GM19239 (cell line): ENCODE results near the gene ZNF765.
A peak's percentile ranks its signal among the peaks of the same experiment; 100 is the strongest.
"Not testable (repeated sequence)": the region's sequence is repeated elsewhere in the genome, so short reads cannot be mapped to it uniquely, and the experiment has no call there.

Experiments used
- DNase-seq: peaks from one replicate; pipeline ENCODE4 v3.0.0; 2011; ENCODE audit warnings: low spot score; ENCODE audit not compliant: insufficient read length
- FAIRE-seq: peaks from 2 replicates; lab custom pipeline; 2011; peaks lifted over from hg19 to GRCh38; lab: Jason Lieb, UNC

Gene ZNF765

GRCh38 chr19:53420520-53421315 is 25.8 kb downstream of the ZNF765 start:
- FAIRE-seq, DNase-seq: not testable (repeated sequence)

DNA sequence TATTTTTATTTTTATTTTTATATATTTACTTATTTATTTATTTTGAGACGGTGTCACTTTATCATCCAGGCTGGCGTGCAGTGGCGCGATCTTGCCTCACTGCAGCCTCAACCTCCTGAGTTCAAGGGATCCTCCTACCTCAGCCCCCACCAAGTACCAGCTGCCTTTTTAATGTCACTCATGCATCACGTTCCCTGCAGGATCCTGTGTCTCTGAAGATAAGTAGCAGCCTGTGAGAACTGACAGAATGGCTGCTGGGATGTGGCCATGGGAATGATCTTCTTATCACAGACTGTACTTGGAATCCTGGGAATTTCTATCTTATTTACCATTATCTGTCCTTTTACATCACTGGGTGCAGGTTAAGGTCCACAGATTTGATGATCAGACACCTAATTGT is 27.6 kb downstream of the ZNF765 start:
- no peak for DNase-seq
- no peak for FAIRE-seq

GRCh38 chr19:53423074-53423473 is 28.1 kb downstream of the ZNF765 start:
- not testable (repeated sequence) for FAIRE-seq, DNase-seq

- not testable (repeated sequence) for DNase-seq, FAIRE-seq
These were observed 28.7 kb downstream of the ZNF765 start for GRCh38 chr19:53423680-53424079.

DNA sequence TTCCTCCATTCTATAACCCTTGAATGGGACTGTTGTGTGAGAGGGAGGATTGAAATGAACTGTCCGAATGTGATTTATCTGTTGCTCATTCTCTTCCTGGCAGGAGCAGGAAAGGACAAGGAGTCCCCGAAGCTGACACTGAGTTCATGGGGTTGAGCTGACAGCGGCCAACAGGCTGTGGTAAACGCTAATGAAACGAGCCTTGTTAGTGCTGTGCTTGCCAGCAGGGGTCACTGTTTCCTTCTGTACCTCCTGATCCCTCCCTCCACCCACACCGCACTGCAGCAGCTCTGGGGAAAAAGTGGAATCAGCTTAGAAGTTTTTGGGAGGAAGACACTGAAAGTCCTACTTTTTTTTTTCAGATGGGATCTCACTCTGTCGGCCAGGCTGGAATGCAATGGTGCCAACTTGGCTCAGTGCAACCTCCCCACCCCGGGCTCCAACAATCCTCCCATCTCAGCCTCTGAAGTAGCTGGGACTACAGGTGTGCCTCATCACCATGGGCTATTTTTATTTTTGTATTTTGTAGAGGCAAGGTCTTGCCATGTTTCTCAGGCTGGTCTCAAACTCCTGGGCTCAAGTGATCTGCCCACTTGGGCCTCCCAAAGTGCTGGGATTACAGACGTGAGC is 30.1 kb downstream of the ZNF765 start:
- DNase-seq (peak; percentile 16), FAIRE-seq (no peak)

GRCh38 chr19:53431399-53432087 is 36.6 kb downstream of the ZNF765 start, which contains the start of gene ZNF761:
TSS of gene ZNF761 (plus strand) at chr19:53431984. CDS start at chr19:53447269, 15,285 bp downstream.
- DNase-seq: peak; percentile 71
- FAIRE-seq: peak; percentile 94

GRCh38 chr19:53432088-53432661 is 37.2 kb downstream of the ZNF765 start:
- FAIRE-seq (no peak), DNase-seq (no peak)

DNA sequence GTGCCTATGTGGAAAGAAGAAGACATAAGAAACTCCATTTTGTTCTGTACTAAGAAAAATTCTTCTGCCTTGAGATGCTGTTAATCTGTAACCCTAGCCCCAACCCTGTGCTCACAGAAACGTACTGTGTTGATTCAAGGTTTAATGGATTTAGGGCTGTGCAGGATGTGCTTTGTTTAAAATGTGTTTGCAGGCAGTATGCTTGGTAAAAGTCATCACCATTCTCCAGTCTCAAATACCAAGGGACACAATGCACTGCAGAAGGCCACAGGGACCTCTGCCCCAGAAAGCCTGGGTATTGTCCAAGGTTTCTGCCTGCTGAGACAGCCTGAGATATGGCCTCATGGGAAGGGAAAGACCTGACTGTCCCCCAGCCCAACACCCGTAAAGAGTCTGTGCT is 48.9 kb downstream of the ZNF765 start:
- FAIRE-seq, DNase-seq: not testable (repeated sequence)

DNA sequence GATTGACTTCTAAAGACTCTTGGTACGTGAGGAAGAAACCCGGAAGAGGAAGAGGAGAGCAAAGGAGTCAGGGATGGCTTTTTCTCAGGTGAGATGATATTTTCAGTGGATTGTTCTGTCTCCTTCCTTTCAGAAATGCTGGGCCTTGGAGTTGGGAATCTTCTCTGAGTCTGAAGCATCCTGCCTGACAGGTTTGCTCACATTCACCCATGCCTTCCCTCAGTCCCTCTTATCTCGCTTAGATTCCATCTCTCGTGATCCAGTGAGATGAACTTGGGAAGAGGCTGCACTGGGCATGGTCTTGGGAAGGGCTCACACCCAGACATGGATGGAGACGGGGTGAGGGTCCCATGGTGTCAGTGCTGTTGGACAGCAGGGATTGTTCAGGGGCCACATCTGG is 52.2 kb downstream of the ZNF765 start:
- not testable (repeated sequence) for FAIRE-seq

DNA sequence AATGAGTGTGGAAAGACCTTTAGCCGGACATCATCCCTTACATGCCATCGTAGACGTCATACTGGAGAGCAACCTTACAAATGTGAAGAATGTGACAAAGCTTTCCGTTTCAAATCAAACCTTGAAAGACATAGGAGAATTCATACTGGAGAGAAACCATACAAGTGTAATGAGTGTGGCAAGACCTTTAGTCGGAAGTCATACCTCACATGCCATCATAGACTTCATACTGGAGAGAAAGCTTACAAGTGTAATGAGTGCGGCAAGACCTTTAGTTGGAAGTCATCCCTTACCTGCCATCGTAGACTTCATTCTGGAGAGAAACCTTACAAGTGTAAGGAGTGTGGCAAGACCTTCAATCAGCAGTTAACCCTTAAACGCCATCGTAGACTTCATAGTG is 60.9 kb downstream of the ZNF765 start:
- no peak for FAIRE-seq
- no peak for DNase-seq

More for the DNA sequence above, 52.2 kb downstream of the ZNF765 start:
- DNase-seq: not testable (repeated sequence)

GRCh38 chr19:53460131-53460721 is 65.3 kb downstream of the ZNF765 start:
- not testable (repeated sequence) for FAIRE-seq

GRCh38 chr19:53461866-53462265 is 66.9 kb downstream of the ZNF765 start:
- FAIRE-seq: no peak

More at GRCh38 chr19:53460131-53460721, 65.3 kb downstream of the ZNF765 start:
- DNase-seq: not testable (repeated sequence)

DNA sequence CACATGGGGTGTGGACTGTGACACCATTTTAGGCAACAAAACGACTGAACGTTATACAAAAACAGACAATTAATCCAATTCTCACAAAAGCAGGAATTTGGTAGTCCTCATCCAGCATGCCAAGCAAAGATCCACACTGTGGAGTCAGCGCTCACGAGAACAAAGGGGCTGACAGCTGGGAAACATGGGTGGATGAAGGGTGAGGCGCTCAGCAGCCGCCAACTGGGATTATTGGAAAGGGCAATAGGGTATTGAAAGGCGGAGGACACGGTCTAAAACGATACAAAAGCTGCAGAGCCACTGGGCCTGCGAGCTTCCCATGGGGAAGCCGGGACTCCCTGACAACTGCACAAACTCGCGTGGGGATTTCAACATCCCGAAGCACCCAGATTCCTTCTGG is 67.9 kb downstream of the ZNF765 start:
- FAIRE-seq (no peak), DNase-seq (no peak)

More at GRCh38 chr19:53461866-53462265, 66.9 kb downstream of the ZNF765 start:
- DNase-seq: no peak

- no peak for DNase-seq
- FAIRE-seq: no peak
These were observed 68.3 kb downstream of the ZNF765 start for GRCh38 chr19:53463263-53463662.

DNA sequence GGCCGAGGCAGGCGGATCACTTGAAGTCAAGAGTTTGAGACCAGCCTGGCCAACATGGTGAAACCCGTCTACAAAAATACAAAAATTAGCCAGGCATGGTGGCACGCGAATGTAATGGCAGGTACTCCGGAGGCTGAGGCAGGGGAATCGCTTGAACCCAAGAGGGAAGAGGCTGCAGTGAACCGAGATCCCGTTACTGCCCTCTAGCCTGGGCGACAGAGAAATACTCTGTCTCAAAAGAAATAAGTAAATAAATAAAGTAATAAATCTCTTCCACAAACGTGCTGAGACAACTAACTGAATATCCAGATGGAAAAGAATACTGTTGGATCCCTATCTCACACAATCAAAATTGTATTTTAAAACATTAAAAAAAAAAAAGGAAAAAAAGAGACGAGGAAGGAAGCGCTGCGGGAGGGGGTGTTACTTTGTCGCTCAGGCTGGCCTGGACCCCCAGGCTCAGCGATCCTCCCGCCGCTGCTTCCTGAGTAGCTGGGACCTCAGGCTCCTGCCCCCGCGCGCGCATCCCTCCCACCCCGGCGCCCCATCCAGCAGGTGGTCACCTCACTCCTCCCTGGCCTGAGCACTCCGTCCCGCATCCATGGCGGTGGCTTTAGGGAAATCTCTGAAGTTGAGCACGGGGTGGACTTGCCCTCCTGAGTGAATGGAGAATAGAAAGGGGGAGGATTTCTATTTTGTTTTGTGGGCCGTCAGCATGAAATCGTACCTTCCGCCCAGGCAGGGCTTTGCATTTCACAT is 72.0 kb downstream of the ZNF765 start:
- DNase-seq (no peak), FAIRE-seq (no peak)

DNA sequence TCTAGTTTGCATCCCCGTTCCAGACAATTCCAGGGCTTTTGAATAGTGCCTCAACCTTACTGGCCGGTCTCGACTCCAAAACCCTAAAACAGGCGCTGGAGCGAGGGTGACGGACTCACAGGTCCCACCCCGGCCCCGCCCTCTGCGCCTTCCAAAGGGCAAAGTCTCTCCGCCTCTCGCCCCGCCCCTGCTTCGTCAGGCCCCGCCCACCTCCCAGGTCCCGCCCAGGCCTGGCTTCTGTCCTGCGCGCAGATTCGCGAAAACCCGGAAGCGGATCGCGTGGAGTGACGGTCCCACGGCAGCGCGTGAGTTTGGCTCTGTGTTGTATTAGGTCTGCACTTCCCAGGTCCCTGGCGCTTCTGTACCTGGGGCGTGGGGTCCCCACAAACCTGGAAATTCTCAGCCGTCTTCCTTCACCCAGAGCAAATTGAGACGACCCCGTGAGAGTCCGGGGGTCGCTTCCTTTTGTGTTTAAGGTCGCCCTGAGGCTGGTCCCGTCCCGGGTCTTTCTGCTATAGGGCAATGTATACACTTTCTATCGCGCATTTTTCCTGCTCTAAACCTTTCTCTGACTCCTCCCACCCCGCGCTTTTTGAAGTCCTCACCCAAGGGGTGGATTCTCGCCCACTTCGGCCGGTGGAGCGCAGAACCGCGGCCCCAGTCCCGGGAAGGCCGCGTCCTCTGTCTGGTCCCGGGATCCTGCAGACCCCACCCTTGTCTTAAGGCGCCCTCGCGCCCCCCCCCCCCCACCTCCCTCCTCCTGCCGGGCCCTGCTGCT is 72.7 kb downstream of the ZNF765 start, which contains the start of gene ZNF813:
Gene ZNF813 (plus strand): TSS at position 249 of the 778 bp plus-strand sequence. CDS start 16,090 bp downstream, outside the sequence.
- peak; percentile 71 for DNase-seq
- peak; percentile 79 for FAIRE-seq

GRCh38 chr19:53468628-53469027 is 73.7 kb downstream of the ZNF765 start:
- not testable (repeated sequence) for FAIRE-seq, DNase-seq

- DNase-seq (no peak), FAIRE-seq (no peak)
These were observed 77.0 kb downstream of the ZNF765 start for GRCh38 chr19:53471916-53472315.
